Adipocyte (in vitro differentiated cells): ENCODE measurements around the gene ZBTB46.
"Not testable (repeated sequence)": the region's sequence is repeated elsewhere in the genome, so short reads cannot be mapped to it uniquely, and the experiment has no call there.

ENCODE experiments used
- DNase-seq: peaks from one replicate; pipeline ENCODE4 v3.0.0-alpha.2; 2015; ENCODE audit warnings: low read depth
- H3K27me3 ChIP-seq: replicated peaks from 2 replicates; pipeline ENCODE4 v1.7.0; 2013; ENCODE audit warnings: mild to moderate bottlenecking, low read length, moderate library complexity; ENCODE audit not compliant: control insufficient read depth, insufficient read depth
- H3K36me3 ChIP-seq: 2 replicates; pipeline ENCODE4 v1.7.0; 2013; ENCODE audit warnings: low read length, mild to moderate bottlenecking, moderate library complexity; ENCODE audit not compliant: control insufficient read depth, insufficient read depth, severe bottlenecking
- H3K4me1 ChIP-seq: 2 replicates; pipeline ENCODE4 v1.7.0; 2013; ENCODE audit warnings: mild to moderate bottlenecking, low read length, moderate library complexity; ENCODE audit not compliant: control insufficient read depth, insufficient read depth
- H3K4me3 ChIP-seq: 2 replicates; pipeline ENCODE4 v1.7.0; 2013; ENCODE audit warnings: mild to moderate bottlenecking, low read length, moderate library complexity
- H3K9ac ChIP-seq: 2 replicates; pipeline ENCODE4 v1.7.0; 2013; ENCODE audit warnings: mild to moderate bottlenecking, low read length, moderate library complexity
- H3K9me3 ChIP-seq: 2 replicates; pipeline ENCODE4 v1.7.0; 2013; ENCODE audit warnings: mild to moderate bottlenecking, low read length, moderate library complexity; ENCODE audit not compliant: control insufficient read depth

Gene ZBTB46

GRCh38 chr20:63733117-63733516 lies 97.9 kb downstream of the ZBTB46 start:
- DNase-seq = no peak
- Histone ChIP-seq H3K4me3 (no peak overlapping the region), H3K9ac (no peak overlapping the region), H3K36me3 (peaks cover 40% of the 10 kb centered on the region), H3K9me3 (no peaks in the 10 kb centered on the region), H3K27me3 (no peaks in the 10 kb centered on the region), H3K4me1 (peaks cover under 1% of the 10 kb centered on the region)

GRCh38 chr20:63732118-63733095 lies 98.7 kb downstream of the ZBTB46 start:
- Histone ChIP-seq H3K36me3 (peaks cover 40% of the 10 kb centered on the region), H3K9me3 (no peaks in the 10 kb centered on the region), H3K4me1 (no peaks in the 10 kb centered on the region), H3K4me3 (no peak overlapping the region), H3K27me3 (no peaks in the 10 kb centered on the region), H3K9ac (no peak overlapping the region)
- no peak for DNase-seq

- Histone ChIP-seq H3K36me3 (peaks cover 40% of the 10 kb centered on the region), H3K4me3 (no peak overlapping the region), H3K9ac (no peak overlapping the region), H3K27me3 (no peaks in the 10 kb centered on the region), H3K9me3 (no peaks in the 10 kb centered on the region), H3K4me1 (no peaks in the 10 kb centered on the region)
- no peak for DNase-seq
Measured at GRCh38 chr20:63731410-63731809, 99.7 kb downstream of the ZBTB46 start.

- H3K27me3 ChIP-seq, H3K9me3 ChIP-seq, DNase-seq, H3K9ac ChIP-seq, H3K4me3 ChIP-seq, H3K4me1 ChIP-seq: not testable (repeated sequence)
- peaks cover 32% of the 10 kb centered on the region for H3K36me3 ChIP-seq
Measured at GRCh38 chr20:63730189-63730733, 100.8 kb downstream of the ZBTB46 start.

- Histone ChIP-seq H3K36me3 (peaks cover 28% of the 10 kb centered on the region), H3K9me3 (peaks cover 11% of the 10 kb centered on the region)
- not testable (repeated sequence) for H3K4me3 ChIP-seq, H3K9ac ChIP-seq, DNase-seq, H3K4me1 ChIP-seq, H3K27me3 ChIP-seq
Measured at GRCh38 chr20:63722967-63723622, 108.0 kb downstream of the ZBTB46 start.

GRCh38 chr20:63718996-63719395 lies 112.1 kb downstream of the ZBTB46 start:
- peaks cover 6% of the 10 kb centered on the region for H3K9me3 ChIP-seq
- no peaks in the 10 kb centered on the region for H3K27me3 ChIP-seq
- no peak for DNase-seq
- no peak overlapping the region for H3K4me3 ChIP-seq
- H3K9ac ChIP-seq = no peak overlapping the region
- no peaks in the 10 kb centered on the region for H3K4me1 ChIP-seq
- peaks cover 45% of the 10 kb centered on the region for H3K36me3 ChIP-seq

- no peaks in the 10 kb centered on the region for H3K4me1 ChIP-seq
- DNase-seq = no peak
- H3K4me3 ChIP-seq = no peak overlapping the region
- H3K36me3 ChIP-seq = peaks cover 58% of the 10 kb centered on the region
- H3K9me3 ChIP-seq = peaks cover 6% of the 10 kb centered on the region
- H3K27me3 ChIP-seq = no peaks in the 10 kb centered on the region
- no peak overlapping the region for H3K9ac ChIP-seq
Measured at GRCh38 chr20:63714858-63715257, 116.2 kb downstream of the ZBTB46 start.

- no peaks in the 10 kb centered on the region for H3K9me3 ChIP-seq
- peaks cover 12% of the 10 kb centered on the region for H3K4me1 ChIP-seq
- H3K9ac ChIP-seq = no peak overlapping the region
- H3K36me3 ChIP-seq = peaks cover 48% of the 10 kb centered on the region
- DNase-seq = no peak
- H3K4me3 ChIP-seq = no peak overlapping the region
- H3K27me3 ChIP-seq = no peaks in the 10 kb centered on the region
Measured at GRCh38 chr20:63712191-63712590, 118.9 kb downstream of the ZBTB46 start.

- Histone ChIP-seq H3K36me3 (peaks cover 44% of the 10 kb centered on the region), H3K9ac (no peak overlapping the region), H3K4me3 (no peak overlapping the region), H3K9me3 (no peaks in the 10 kb centered on the region), H3K27me3 (no peaks in the 10 kb centered on the region), H3K4me1 (peaks cover 18% of the 10 kb centered on the region)
- no peak for DNase-seq
Measured at GRCh38 chr20:63711085-63711645, 119.9 kb downstream of the ZBTB46 start.

- no peak for DNase-seq
- H3K4me1 ChIP-seq = peaks cover 21% of the 10 kb centered on the region
- no peaks in the 10 kb centered on the region for H3K9me3 ChIP-seq
- peaks cover 54% of the 10 kb centered on the region for H3K36me3 ChIP-seq
- H3K4me3 ChIP-seq = peak overlapping the region; percentile 91
- H3K9ac ChIP-seq = peak overlapping the region; percentile 95
- H3K27me3 ChIP-seq = no peaks in the 10 kb centered on the region
Measured at GRCh38 chr20:63709149-63709527, 121.9 kb downstream of the ZBTB46 start.
